ENCODE measurements around the gene FOXN1. TPM values are rescaled to one million over a fixed set of nuclear protein-coding genes. Genes with fewer than 3 reads are reported as not detected.

The FOXN1 gene
- total and polyA plus RNA-seq, 10 donors, result not detected

DNA sequence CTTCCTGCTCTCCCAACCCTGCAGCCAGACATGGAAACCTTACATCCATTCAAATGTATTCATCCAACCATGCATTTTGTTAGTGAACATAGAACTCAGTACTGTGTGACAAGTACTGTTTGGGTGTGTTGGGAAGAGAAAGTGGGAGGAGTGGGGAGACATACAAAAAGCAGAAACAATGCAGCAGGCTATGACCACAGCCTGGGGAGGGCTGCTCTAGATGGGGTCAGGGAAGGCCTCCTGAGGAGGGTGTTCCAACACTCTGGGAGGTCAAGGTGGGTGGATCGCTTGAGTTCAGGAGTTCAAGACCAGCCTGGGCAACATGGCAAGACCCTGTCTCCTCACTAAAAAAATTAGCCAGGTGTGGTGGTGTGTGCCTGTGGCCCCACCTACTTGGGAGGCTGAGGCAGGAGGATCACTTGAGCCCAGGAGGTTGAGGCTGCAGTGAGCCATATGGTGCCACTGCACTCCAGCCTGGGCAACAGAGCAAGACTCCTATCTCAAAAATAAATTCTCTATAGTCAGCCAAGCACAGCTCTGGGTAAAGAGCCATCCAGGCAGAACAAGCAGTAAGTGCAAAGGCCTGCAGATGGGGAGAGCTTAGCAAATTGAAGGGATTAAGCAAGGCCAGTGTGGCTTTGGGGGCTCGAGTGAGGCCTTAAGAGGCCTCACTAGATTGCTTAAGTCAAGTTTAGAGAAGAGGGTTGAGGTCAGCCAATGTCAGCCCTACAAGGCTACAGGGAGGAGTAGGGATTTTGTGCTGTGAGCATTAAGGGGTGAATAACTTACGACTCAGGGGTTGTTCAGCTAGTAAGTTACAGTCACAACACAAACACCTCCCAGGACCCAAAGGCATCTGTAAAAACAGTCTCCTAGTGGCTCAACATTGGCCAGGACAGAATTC lies 27.2 kb upstream of the FOXN1 start:
- TF ChIP-seq POLR2AphosphoS5 (IDR thresholded peaks at IDR 0.05) (no peak), POLR2A (IDR thresholded peaks at IDR 0.05) (no peak)
- TF ChIP-seq, protein P1, sequence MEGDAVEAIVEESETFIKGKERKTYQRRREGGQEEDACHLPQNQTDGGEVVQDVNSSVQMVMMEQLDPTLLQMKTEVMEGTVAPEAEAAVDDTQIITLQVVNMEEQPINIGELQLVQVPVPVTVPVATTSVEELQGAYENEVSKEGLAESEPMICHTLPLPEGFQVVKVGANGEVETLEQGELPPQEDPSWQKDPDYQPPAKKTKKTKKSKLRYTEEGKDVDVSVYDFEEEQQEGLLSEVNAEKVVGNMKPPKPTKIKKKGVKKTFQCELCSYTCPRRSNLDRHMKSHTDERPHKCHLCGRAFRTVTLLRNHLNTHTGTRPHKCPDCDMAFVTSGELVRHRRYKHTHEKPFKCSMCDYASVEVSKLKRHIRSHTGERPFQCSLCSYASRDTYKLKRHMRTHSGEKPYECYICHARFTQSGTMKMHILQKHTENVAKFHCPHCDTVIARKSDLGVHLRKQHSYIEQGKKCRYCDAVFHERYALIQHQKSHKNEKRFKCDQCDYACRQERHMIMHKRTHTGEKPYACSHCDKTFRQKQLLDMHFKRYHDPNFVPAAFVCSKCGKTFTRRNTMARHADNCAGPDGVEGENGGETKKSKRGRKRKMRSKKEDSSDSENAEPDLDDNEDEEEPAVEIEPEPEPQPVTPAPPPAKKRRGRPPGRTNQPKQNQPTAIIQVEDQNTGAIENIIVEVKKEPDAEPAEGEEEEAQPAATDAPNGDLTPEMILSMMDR (IDR thresholded peaks at IDR 0.05 in 8 of 11, conservative IDR thresholded peaks at IDR 0.05 in 3 of 11), result no peak
- no peak for DNase-seq
- Histone ChIP-seq H3K36me3 (no peaks in the 10 kb centered on the region), H3K27ac (no peak overlapping the region), H3K9me3 (no peaks in the 10 kb centered on the region), H3K27me3 (replicated peaks in 1 of 7) (no peaks in the 10 kb centered on the region), H3K4me1 (peaks cover 0 to 8% (median 0%) of the 10 kb centered on the region in 6 donors), H3K4me3 (no peak overlapping the region)
- WGBS, 5 donors, result 62 to 84% (median 69%) methylated on average over 3 of the region's 3 CpGs
- intact Hi-C loops (cut with DNase I; ENCODE audit: low total_unique reads), result no loop called here

DNA sequence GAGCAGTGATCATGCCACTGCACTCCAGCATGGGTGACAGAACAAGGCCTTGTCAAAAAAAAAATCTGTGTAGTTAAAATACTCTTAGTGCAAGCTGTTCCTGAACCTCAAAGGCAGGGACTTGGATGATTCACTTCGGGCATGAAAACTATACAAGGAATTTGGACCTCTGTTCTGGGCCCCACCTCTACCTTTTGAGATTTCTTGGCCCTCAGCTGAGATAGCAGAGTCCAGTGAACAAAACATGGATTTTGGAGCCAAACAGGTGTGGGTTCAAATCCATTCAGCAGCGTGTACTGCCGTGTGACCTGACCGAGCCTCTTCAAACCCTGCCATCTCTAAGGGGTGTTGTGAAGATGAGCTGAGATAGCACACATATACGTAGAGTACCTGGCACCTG lies 25.9 kb upstream of the FOXN1 start:
- Histone ChIP-seq H3K4me3 (no peak overlapping the region), H3K9me3 (no peaks in the 10 kb centered on the region), H3K27me3 (replicated peaks in 1 of 7) (no peaks in the 10 kb centered on the region), H3K4me1 (peaks cover 0 to 6% (median 0%) of the 10 kb centered on the region in 6 donors), H3K27ac (no peak overlapping the region), H3K36me3 (no peaks in the 10 kb centered on the region)
- 88 to 93% (median 92%) methylated on average over 5 of the region's 5 CpGs for WGBS, 5 donors
- TF ChIP-seq POLR2AphosphoS5 (IDR thresholded peaks at IDR 0.05), result no peak
- no peak for TF ChIP-seq POLR2A (IDR thresholded peaks at IDR 0.05)
- TF ChIP-seq, protein P1 (IDR thresholded peaks at IDR 0.05 in 8 of 11, conservative IDR thresholded peaks at IDR 0.05 in 3 of 11), result no peak
- no peak for DNase-seq
- intact Hi-C loops (cut with DNase I; ENCODE audit: low total_unique reads), result no loop called here

DNA sequence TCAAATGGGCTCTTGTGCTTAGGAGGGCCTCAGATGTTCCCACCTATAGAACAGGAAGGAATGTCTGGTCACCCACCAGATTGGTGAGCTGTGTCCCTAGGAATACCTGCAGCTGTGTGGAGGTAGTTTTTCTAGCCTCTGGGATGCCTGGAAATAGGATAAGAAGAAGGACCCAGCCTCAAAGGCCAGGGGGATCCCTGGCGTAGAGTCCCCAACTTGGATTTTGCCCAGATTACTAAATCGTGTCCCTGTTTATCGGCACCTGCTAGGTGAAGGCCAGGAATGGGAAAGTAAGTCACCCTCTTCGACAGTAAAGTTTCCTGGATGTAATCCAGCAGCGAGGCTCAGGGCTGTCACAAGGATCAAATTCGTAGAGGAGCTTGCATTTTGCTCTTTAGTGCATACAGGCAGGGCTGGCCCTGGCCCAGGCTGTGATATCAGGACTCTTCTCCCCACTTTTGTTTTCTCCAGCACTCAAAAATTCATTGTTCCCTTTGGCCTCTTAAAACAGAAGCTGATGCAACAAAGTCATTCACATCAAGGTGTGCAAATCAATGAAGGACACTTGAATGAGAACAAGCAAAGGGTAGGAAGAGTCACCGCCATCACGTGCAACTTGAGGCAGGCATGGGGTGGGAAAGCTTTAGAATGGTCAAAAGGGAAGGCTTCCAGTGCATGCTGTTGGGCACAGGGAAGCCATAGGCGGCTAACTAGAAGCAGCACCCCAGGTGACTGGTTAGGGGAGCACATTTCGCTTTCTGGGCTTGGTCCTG lies 25.2 kb upstream of the FOXN1 start:
- 80 to 90% (median 83%) methylated on average over 10 of the region's 10 CpGs for WGBS, 5 donors
- Histone ChIP-seq H3K36me3 (no peaks in the 10 kb centered on the region), H3K9me3 (no peaks in the 10 kb centered on the region), H3K27ac (no peak overlapping the region), H3K27me3 (replicated peaks in 1 of 7) (no peaks in the 10 kb centered on the region), H3K4me1 (no peaks in the 10 kb centered on the region), H3K4me3 (no peak overlapping the region)
- no peak for DNase-seq
- no peak for TF ChIP-seq POLR2A (IDR thresholded peaks at IDR 0.05)
- TF ChIP-seq, protein P1 (IDR thresholded peaks at IDR 0.05 in 8 of 11, conservative IDR thresholded peaks at IDR 0.05 in 3 of 11), result no peak
- no peak for TF ChIP-seq POLR2AphosphoS5 (IDR thresholded peaks at IDR 0.05)
- intact Hi-C loops (cut with DNase I; ENCODE audit: low total_unique reads), result no loop called here
